Glutamatergic neuron (in vitro differentiated cells): Measurements from ENCODE around the gene PLEKHJ1. TPM values are rescaled to one million over a fixed set of nuclear protein-coding genes. Genes with fewer than 3 reads are reported as not detected.
A peak's percentile ranks its signal among the peaks of the same experiment; 100 is the strongest.

Source experiments
- DNase-seq: peaks from one replicate; pipeline ENCODE4 v3.0.0; 2022
- H3K27ac Mint-ChIP-seq: one replicate; pipeline ENCODE4 v1.8.0; 2020; ENCODE audit warnings: mild to moderate bottlenecking, mixed read lengths, inconsistent platforms; ENCODE audit not compliant: unreplicated experiment
- H3K27me3 Mint-ChIP-seq: one replicate; pipeline ENCODE4 v1.8.0; 2020; ENCODE audit warnings: mild to moderate bottlenecking, moderate library complexity, mixed read lengths, inconsistent platforms; ENCODE audit not compliant: unreplicated experiment
- H3K36me3 Mint-ChIP-seq: one replicate; pipeline ENCODE4 v1.8.0; 2020; ENCODE audit warnings: mild to moderate bottlenecking, mixed read lengths, inconsistent platforms; ENCODE audit not compliant: unreplicated experiment
- H3K4me1 Mint-ChIP-seq: one replicate; pipeline ENCODE4 v1.8.0; 2020; ENCODE audit warnings: mild to moderate bottlenecking, low read depth, mixed read lengths, inconsistent platforms; ENCODE audit not compliant: unreplicated experiment
- H3K4me3 Mint-ChIP-seq: one replicate; pipeline ENCODE4 v1.8.0; 2020; ENCODE audit warnings: mild to moderate bottlenecking, mixed read lengths, inconsistent platforms; ENCODE audit not compliant: unreplicated experiment
- H3K9me3 Mint-ChIP-seq: one replicate; pipeline ENCODE4 v1.8.0; 2020; ENCODE audit warnings: mild to moderate bottlenecking, moderate library complexity, mixed read lengths, inconsistent platforms; ENCODE audit not compliant: unreplicated experiment
- CTCF ChIP-seq: fragments of 200-600 bp; sonication (generic); IDR thresholded peaks from one replicate; pipeline ENCODE4 v1.5.0; 2021; ENCODE audit not compliant: partially characterized antibody, unreplicated experiment
- total RNA-seq: library from RNA; stranded (reverse); fragmentation: NEBNext Ultra II Directional; extraction: Animal tissue kit (Norgen Biotek cat#: 25700); gene quantifications from one replicate; pipeline ENCODE4 v1.2.1, GENCODE V29; 2021; ENCODE audit not compliant: unreplicated experiment

PLEKHJ1 gene
- total RNA-seq, 1 donor from 2014 or later, result 164 TPM

DNA sequence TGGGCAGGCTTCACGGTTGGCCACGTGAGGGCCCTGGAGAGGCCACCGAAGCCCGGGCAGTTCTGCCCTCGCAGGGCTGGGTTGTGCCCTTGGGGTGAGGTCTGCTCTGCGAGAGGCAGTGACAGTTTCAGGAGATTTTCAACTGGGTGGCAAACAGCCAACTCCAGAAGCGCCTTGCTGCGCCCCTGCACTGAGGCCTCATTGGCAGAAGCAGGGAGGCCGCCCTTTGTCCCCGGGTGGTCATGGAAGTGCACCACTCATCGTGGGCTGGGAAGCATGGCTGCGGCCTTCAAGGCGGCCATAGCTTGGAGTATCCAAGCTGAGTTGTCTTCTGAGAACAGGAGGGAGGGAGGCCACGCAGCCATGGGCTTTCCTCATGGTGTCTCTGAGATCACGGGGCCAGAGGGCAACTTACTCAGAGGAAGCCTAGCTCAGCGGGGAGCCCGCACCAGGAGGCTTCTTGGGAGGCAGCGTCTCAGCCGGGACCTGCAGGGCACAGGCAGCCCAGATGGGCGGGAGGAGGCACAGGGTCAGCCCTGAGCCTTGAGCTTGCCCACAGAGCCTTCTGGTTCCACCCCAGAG, 14.8 kb downstream of the PLEKHJ1 start:
- DNase-seq, result no peak
- no peaks in the 10 kb centered on the region for H3K36me3 Mint-ChIP-seq
- peak overlapping the region; percentile 5 for H3K27ac Mint-ChIP-seq
- H3K4me1 Mint-ChIP-seq, result no peaks in the 10 kb centered on the region
- H3K27me3 Mint-ChIP-seq, result peaks cover 3% of the 10 kb centered on the region
- TF ChIP-seq CTCF, result no peak
- no peak overlapping the region for H3K4me3 Mint-ChIP-seq
- H3K9me3 Mint-ChIP-seq, result peaks cover 8% of the 10 kb centered on the region

DNA sequence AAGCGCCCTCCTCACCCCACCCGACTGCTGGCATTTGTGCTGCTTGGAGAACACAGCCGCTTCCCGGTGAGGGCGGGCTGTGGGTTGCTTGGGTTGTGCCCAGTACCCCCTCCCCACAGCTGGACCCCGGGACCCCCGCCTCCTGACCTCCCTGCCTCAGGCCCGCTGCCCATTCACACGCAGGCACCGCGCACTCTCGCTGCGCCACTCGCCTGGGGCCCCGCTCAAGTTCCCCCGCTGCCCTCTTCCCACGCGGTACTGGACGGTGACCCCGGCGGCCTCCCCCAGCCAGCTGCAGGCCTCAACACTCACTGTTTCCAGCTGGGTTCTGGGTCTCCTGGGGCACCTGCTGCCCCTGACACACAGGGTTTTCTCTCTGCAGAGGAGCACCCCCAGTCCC, 16.4 kb downstream of the PLEKHJ1 start:
- no peak overlapping the region for H3K4me3 Mint-ChIP-seq
- no peak for TF ChIP-seq CTCF
- H3K27ac Mint-ChIP-seq, result no peak overlapping the region
- H3K4me1 Mint-ChIP-seq, result peaks cover 3% of the 10 kb centered on the region
- H3K9me3 Mint-ChIP-seq, result peaks cover 6% of the 10 kb centered on the region
- H3K27me3 Mint-ChIP-seq, result peaks cover 6% of the 10 kb centered on the region
- no peak for DNase-seq
- no peaks in the 10 kb centered on the region for H3K36me3 Mint-ChIP-seq

- H3K4me3 Mint-ChIP-seq, result no peak overlapping the region
- H3K27ac Mint-ChIP-seq, result no peak overlapping the region
- H3K27me3 Mint-ChIP-seq, result peaks cover 6% of the 10 kb centered on the region
Measured at GRCh38 chr19:2217591-2217990, 18.5 kb downstream of the PLEKHJ1 start.

GRCh38 chr19:2216361-2217225, 19.5 kb downstream of the PLEKHJ1 start:
- Mint-ChIP-seq H3K27me3 (peaks cover 10% of the 10 kb centered on the region), H3K36me3 (peaks cover 4% of the 10 kb centered on the region), H3K27ac (no peak overlapping the region), H3K4me3 (peak overlapping the region; percentile 16), H3K9me3 (peaks cover 1% of the 10 kb centered on the region), H3K4me1 (peaks cover 6% of the 10 kb centered on the region)
- no peak for DNase-seq
- TF ChIP-seq CTCF, result no peak

More at GRCh38 chr19:2217591-2217990, 18.5 kb downstream of the PLEKHJ1 start:
- Mint-ChIP-seq H3K4me1 (peaks cover 6% of the 10 kb centered on the region), H3K9me3 (peaks cover 1% of the 10 kb centered on the region), H3K36me3 (no peaks in the 10 kb centered on the region)
- DNase-seq, result no peak
- no peak for TF ChIP-seq CTCF

- Mint-ChIP-seq H3K27ac (peak overlapping the region; percentile 22), H3K9me3 (peaks cover 1% of the 10 kb centered on the region), H3K4me3 (no peak overlapping the region), H3K4me1 (peaks cover 6% of the 10 kb centered on the region), H3K27me3 (peaks cover 10% of the 10 kb centered on the region), H3K36me3 (peaks cover 4% of the 10 kb centered on the region)
- TF ChIP-seq CTCF, result no peak
- peak; percentile 71 for DNase-seq
Measured at GRCh38 chr19:2215281-2215751, 20.8 kb downstream of the PLEKHJ1 start.
